Tibial artery (tissue), 4 donors: Measurements from ENCODE around the gene RMI1.

ENCODE experiments used
- DNase-seq, 2 donors: peaks; one replicate each; pipeline ENCODE4 v3.0.0-alpha.2; 2019
- H3K27ac ChIP-seq, 2 donors: fragments of 200-600 bp; sonication (generic) in 1 of 2; 1 replicate in 1 of 2; 2 replicates in 1 of 2; pipeline ENCODE4 v1.5.1; 2018 to 2019; ENCODE audit warnings: mild to moderate bottlenecking in 1 of 2
- H3K27me3 ChIP-seq, 2 donors: fragments of 200-600 bp; sonication (generic) in 1 of 2; one replicate each; pipeline versions ENCODE4 v1.5.1 to v1.6.0; 2016 to 2019
- H3K36me3 ChIP-seq, 3 donors: fragments of 200-600 bp; sonication (generic) in 2 of 3; one replicate each; pipeline ENCODE4 v1.5.1; 2016 to 2019; ENCODE audit warnings: mild to moderate bottlenecking in 2 of 3
- H3K4me1 ChIP-seq, 4 donors: fragments of 200-600 bp; sonication (generic) in 2 of 4; 1 replicate in 3 of 4; 2 replicates in 1 of 4; pipeline ENCODE4 v1.5.1; 2016 to 2019
- H3K4me3 ChIP-seq, 2 donors: fragments of 200-600 bp; sonication (generic) in 1 of 2; 1 replicate in 1 of 2; 2 replicates in 1 of 2; pipeline ENCODE4 v1.5.1; 2018 to 2019; ENCODE audit warnings: mild to moderate bottlenecking in 2 of 2
- H3K9me3 ChIP-seq, 3 donors: fragments of 200-600 bp; sonication (generic) in 1 of 3; one replicate each; pipeline ENCODE4 v1.5.1; 2016 to 2019
- CTCF ChIP-seq, 2 experiments: fragments of 200-600 bp in 1 of 2; fragments of 450-650 bp in 1 of 2; IDR thresholded peaks; one replicate each; pipeline ENCODE4 v1.5.1; 2017 to 2019; ENCODE audit warnings: antibody characterized with exemption in 2 of 2, mild to moderate bottlenecking in 1 of 2, moderate library complexity in 1 of 2
- intact Hi-C: fragments of 100-400 bp; cut with DNase I; formaldehyde crosslinking; loops from one replicate; pipeline ENCODE4 v1.15.0; 2023; ENCODE audit warnings: low total_unique reads

The RMI1 gene

GRCh38 chr9:83980395-83981125 lies at the start of gene RMI1:
Gene RMI1, plus strand, starts transcription at chr9:83980805. Its CDS starts 20,182 bp downstream, at chr9:84000987.
- H3K36me3 ChIP-seq: peaks cover 12 to 21% (median 15%) of the 10 kb centered on the region in 3 donors
- peak; percentile 99 for DNase-seq
- H3K4me1 ChIP-seq: peaks cover 0 to 38% (median 16%) of the 10 kb centered on the region in 4 donors
- peak within 1 kb of the TSS; percentile 98 to 99 for H3K27ac ChIP-seq
- peak in 1 of 2 experiments; percentile 10 for TF ChIP-seq CTCF (IDR thresholded peaks at IDR 0.05)
- no peaks in the 10 kb centered on the region for H3K27me3 ChIP-seq
- H3K9me3 ChIP-seq: no peaks in the 10 kb centered on the region
- peak within 1 kb of the TSS; percentile 90 for H3K4me3 ChIP-seq
- intact Hi-C loops: loop anchor here (5.0 kb wide), 1 partner anchor 58 kb away; the partner anchor contains the start of gene KIF27

- no peaks in the 10 kb centered on the region for H3K4me1 ChIP-seq
- intact Hi-C loops: no loop called here
- no peaks in the 10 kb centered on the region for H3K36me3 ChIP-seq
- H3K9me3 ChIP-seq: no peaks in the 10 kb centered on the region
- DNase-seq: no peak
- TF ChIP-seq CTCF (IDR thresholded peaks at IDR 0.05): no peak
- no peaks in the 10 kb centered on the region for H3K27me3 ChIP-seq
- H3K4me3 ChIP-seq: no peak overlapping the region
- H3K27ac ChIP-seq: no peak overlapping the region
Measured at GRCh38 chr9:83930881-83931280, 49.7 kb upstream of the RMI1 start.

- Histone ChIP-seq H3K27me3 (no peaks in the 10 kb centered on the region), H3K4me1 (no peaks in the 10 kb centered on the region), H3K36me3 (no peaks in the 10 kb centered on the region), H3K9me3 (no peaks in the 10 kb centered on the region), H3K4me3 (no peak overlapping the region), H3K27ac (no peak overlapping the region)
- no peak for DNase-seq
- intact Hi-C loops: no loop called here
- no peak for TF ChIP-seq CTCF (IDR thresholded peaks at IDR 0.05)
Measured at GRCh38 chr9:83932011-83932410, 48.6 kb upstream of the RMI1 start.

- Histone ChIP-seq H3K27ac (no peak overlapping the region), H3K9me3 (no peaks in the 10 kb centered on the region), H3K4me1 (no peaks in the 10 kb centered on the region), H3K36me3 (no peaks in the 10 kb centered on the region), H3K27me3 (no peaks in the 10 kb centered on the region), H3K4me3 (no peak overlapping the region)
- no peak for TF ChIP-seq CTCF (IDR thresholded peaks at IDR 0.05)
- DNase-seq: no peak
- intact Hi-C loops: no loop called here
Measured at GRCh38 chr9:83932851-83933250, 47.8 kb upstream of the RMI1 start.

GRCh38 chr9:83933790-83934189 lies 46.8 kb upstream of the RMI1 start:
- H3K4me1 ChIP-seq: no peaks in the 10 kb centered on the region
- peaks cover 3 to 4% (median 4%) of the 10 kb centered on the region in 3 donors for H3K36me3 ChIP-seq
- intact Hi-C loops: no loop called here
- DNase-seq: no peak
- H3K27ac ChIP-seq: no peak overlapping the region
- no peaks in the 10 kb centered on the region for H3K27me3 ChIP-seq
- H3K4me3 ChIP-seq: no peak overlapping the region
- H3K9me3 ChIP-seq: no peaks in the 10 kb centered on the region
- TF ChIP-seq CTCF (IDR thresholded peaks at IDR 0.05): no peak
